Vagina (tissue), 2 donors: Measurements from ENCODE around the gene AP4B1.

Source experiments
- POLR2A ChIP-seq, 2 donors: fragments of 450-650 bp; IDR thresholded peaks; one replicate each; pipeline ENCODE4 v1.6.1; 2017; ENCODE audit warnings: antibody characterized with exemption in 2 of 2, mild to moderate bottlenecking in 2 of 2, moderate library complexity in 2 of 2
- POLR2AphosphoS5 ChIP-seq, 2 donors: sonication (generic); formaldehyde crosslinking; IDR thresholded peaks; one replicate each; pipeline ENCODE4 v1.9.0; 2017; ENCODE audit warnings: antibody characterized with exemption in 2 of 2, mild to moderate bottlenecking in 2 of 2, low read depth in 1 of 2; ENCODE audit not compliant: insufficient read depth in 1 of 2
- TF ChIP-seq, protein P1 (sequence below), 3 experiments: fragments of 450-650 bp in 2 of 3; fragments of 200-600 bp in 1 of 3; sonication (generic) in 1 of 3; IDR thresholded peaks; one replicate each; pipeline ENCODE4 v1.5.1; 2017 to 2019; ENCODE audit warnings: antibody characterized with exemption in 3 of 3, mild to moderate bottlenecking in 2 of 3, moderate library complexity in 2 of 3

GRCh38 chr1:113946112-113946511 lies 41.5 kb upstream of the AP4B1 start:
- TF ChIP-seq, protein P1, sequence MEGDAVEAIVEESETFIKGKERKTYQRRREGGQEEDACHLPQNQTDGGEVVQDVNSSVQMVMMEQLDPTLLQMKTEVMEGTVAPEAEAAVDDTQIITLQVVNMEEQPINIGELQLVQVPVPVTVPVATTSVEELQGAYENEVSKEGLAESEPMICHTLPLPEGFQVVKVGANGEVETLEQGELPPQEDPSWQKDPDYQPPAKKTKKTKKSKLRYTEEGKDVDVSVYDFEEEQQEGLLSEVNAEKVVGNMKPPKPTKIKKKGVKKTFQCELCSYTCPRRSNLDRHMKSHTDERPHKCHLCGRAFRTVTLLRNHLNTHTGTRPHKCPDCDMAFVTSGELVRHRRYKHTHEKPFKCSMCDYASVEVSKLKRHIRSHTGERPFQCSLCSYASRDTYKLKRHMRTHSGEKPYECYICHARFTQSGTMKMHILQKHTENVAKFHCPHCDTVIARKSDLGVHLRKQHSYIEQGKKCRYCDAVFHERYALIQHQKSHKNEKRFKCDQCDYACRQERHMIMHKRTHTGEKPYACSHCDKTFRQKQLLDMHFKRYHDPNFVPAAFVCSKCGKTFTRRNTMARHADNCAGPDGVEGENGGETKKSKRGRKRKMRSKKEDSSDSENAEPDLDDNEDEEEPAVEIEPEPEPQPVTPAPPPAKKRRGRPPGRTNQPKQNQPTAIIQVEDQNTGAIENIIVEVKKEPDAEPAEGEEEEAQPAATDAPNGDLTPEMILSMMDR (IDR thresholded peaks at IDR 0.05), result no peak
- TF ChIP-seq POLR2AphosphoS5 (IDR thresholded peaks at IDR 0.05; ENCODE audit: insufficient read depth in 1 of 2, low read depth in 1 of 2) (no peak), POLR2A (IDR thresholded peaks at IDR 0.05) (no peak)
